ENCODE results near the gene ETV7. TPM values are rescaled to one million over a fixed set of nuclear protein-coding genes. Genes with fewer than 3 reads are reported as not detected.

ETV7 gene
- total and polyA plus RNA-seq, 2 of the 13 experiments (the other 11 are each of a cell fraction or from before 2014, with no cell fraction given) = not detected

GRCh38 chr6:36402481-36402880 is 15.0 kb upstream of the ETV7 start:
- no peaks in the 10 kb centered on the region for H4K20me1 ChIP-seq (ENCODE audit: insufficient read depth, low read length)
- intact Hi-C loops (cut with micrococcal nuclease; ENCODE audit: unreplicated experiment) = no loop called here
- ATAC-seq = no peak
- 2% methylated on average over 3 of the region's 3 CpGs for WGBS (ENCODE audit: low lambda C conversion rate)
- DNase-seq (ENCODE audit: low spot score) = no peak
- in situ Hi-C loops (cut with HindIII; ENCODE audit: extremely low pct_ligation_motif_present, low pct_unique_long_range_greater_than_20kb) = no loop called here
- H3K9me3 ChIP-seq (ENCODE audit: low read length) = no peaks in the 10 kb centered on the region
- no TSS peak for BruUV-seq (replicated peaks)
- no peaks in the 10 kb centered on the region for H3K79me2 ChIP-seq (ENCODE audit: insufficient read depth, low read length)
- FAIRE-seq = no peak
- H2AFZ ChIP-seq (ENCODE audit: low read length) = no peak overlapping the region
- POLR2A ChIA-PET = interaction anchor here (0.7 kb wide), 1 partner anchor 83 kb away, joined by 3 read pairs; no protein-coding TSS in a partner anchor
- CTCF ChIA-PET (ENCODE audit: low intra/inter-chr PET ratio, low total read pairs) = no interaction called here
- H3K4me2 ChIP-seq (ENCODE audit: low read depth, low read length) = no peak overlapping the region
- no peaks in the 10 kb centered on the region for H3K4me1 ChIP-seq (ENCODE audit: insufficient read depth, low read length)
- no peak overlapping the region for H3K4me3 ChIP-seq (replicated peaks in 1 of 3; ENCODE audit: insufficient read depth in 1 of 3, low read depth in 2 of 3, low read length in 3 of 3)
- TF ChIP-seq ZNF331 (CRISPR knock-in tag; IDR thresholded peaks at IDR 0.05) = no peak
- no peak for TF ChIP-seq ATF7 (IDR thresholded peaks at IDR 0.05)
- no peak for TF ChIP-seq ATF7 (CRISPR knock-in tag; IDR thresholded peaks at IDR 0.05)
- no peaks in the 10 kb centered on the region for H3K36me3 ChIP-seq (replicated peaks in 1 of 2; ENCODE audit: control insufficient read depth in 1 of 2, insufficient read depth in 2 of 2, low read length in 2 of 2)
- peaks cover 0 to 26% of the 10 kb centered on the region in 2 experiments; a peak in 2 of 5 replicates for H3K27me3 ChIP-seq (ENCODE audit: control insufficient read depth in 1 of 2, insufficient read depth in 2 of 2, low read length in 2 of 2)
- H3K27ac ChIP-seq (ENCODE audit: extremely low read length, insufficient read depth, low read length) = no peak overlapping the region
- H3K9ac ChIP-seq (ENCODE audit: insufficient read depth, low read depth, low read length) = no peak overlapping the region

GRCh38 chr6:36399970-36400369 is 12.5 kb upstream of the ETV7 start:
- H3K9me3 ChIP-seq (ENCODE audit: low read length) = no peaks in the 10 kb centered on the region
- H4K20me1 ChIP-seq (ENCODE audit: insufficient read depth, low read length) = no peaks in the 10 kb centered on the region
- no peak overlapping the region for H3K4me3 ChIP-seq (replicated peaks in 1 of 3; ENCODE audit: insufficient read depth in 1 of 3, low read depth in 2 of 3, low read length in 3 of 3)
- intact Hi-C loops (cut with micrococcal nuclease; ENCODE audit: unreplicated experiment) = no loop called here
- no peak for TF ChIP-seq ZSCAN22 (CRISPR knock-in tag; IDR thresholded peaks at IDR 0.05)
- peaks cover 0 to 22% of the 10 kb centered on the region in 2 experiments; a peak in 2 of 5 replicates for H3K27me3 ChIP-seq (ENCODE audit: control insufficient read depth in 1 of 2, insufficient read depth in 2 of 2, low read length in 2 of 2)
- H3K27ac ChIP-seq (ENCODE audit: extremely low read length, insufficient read depth, low read length) = no peak overlapping the region
- in situ Hi-C loops (cut with HindIII; ENCODE audit: extremely low pct_ligation_motif_present, low pct_unique_long_range_greater_than_20kb) = no loop called here
- BruUV-seq (replicated peaks) = no TSS peak
- H3K79me2 ChIP-seq (ENCODE audit: insufficient read depth, low read length) = no peaks in the 10 kb centered on the region
- ChIA-PET CTCF (ENCODE audit: low intra/inter-chr PET ratio, low total read pairs) (no interaction called here), POLR2A (no interaction called here)
- H3K9ac ChIP-seq (ENCODE audit: insufficient read depth, low read depth, low read length) = no peak overlapping the region
- ATAC-seq = no peak
- FAIRE-seq = no peak
- no peak overlapping the region for H2AFZ ChIP-seq (ENCODE audit: low read length)
- no peak for DNase-seq (ENCODE audit: low spot score)
- WGBS (ENCODE audit: low lambda C conversion rate) = 0% methylated on average over 1 of the region's 1 CpG
- H3K4me1 ChIP-seq (ENCODE audit: insufficient read depth, low read length) = no peaks in the 10 kb centered on the region
- no peaks in the 10 kb centered on the region for H3K36me3 ChIP-seq (replicated peaks in 1 of 2; ENCODE audit: control insufficient read depth in 1 of 2, insufficient read depth in 2 of 2, low read length in 2 of 2)
- H3K4me2 ChIP-seq (ENCODE audit: low read depth, low read length) = no peak overlapping the region
